Inflammatory macrophage (primary cell): ENCODE results near the gene PLAC1.

Source experiments
- DNase-seq, 2 donors: peaks; one replicate each; pipeline ENCODE4 v3.0.0-alpha.2; 2020 to 2022
- total RNA-seq, 18 experiments: gene quantifications; one replicate each; lab custom pipeline; 2026; ENCODE audit warnings: mixed read lengths in 6 of 18, inconsistent platforms in 2 of 18; lab: John Stamatoyannopoulos, UW

PLAC1 gene, protein sequence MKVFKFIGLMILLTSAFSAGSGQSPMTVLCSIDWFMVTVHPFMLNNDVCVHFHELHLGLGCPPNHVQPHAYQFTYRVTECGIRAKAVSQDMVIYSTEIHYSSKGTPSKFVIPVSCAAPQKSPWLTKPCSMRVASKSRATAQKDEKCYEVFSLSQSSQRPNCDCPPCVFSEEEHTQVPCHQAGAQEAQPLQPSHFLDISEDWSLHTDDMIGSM
- 0 to 0.07 (median 0) reads per million in 18 experiments for total RNA-seq

DNA sequence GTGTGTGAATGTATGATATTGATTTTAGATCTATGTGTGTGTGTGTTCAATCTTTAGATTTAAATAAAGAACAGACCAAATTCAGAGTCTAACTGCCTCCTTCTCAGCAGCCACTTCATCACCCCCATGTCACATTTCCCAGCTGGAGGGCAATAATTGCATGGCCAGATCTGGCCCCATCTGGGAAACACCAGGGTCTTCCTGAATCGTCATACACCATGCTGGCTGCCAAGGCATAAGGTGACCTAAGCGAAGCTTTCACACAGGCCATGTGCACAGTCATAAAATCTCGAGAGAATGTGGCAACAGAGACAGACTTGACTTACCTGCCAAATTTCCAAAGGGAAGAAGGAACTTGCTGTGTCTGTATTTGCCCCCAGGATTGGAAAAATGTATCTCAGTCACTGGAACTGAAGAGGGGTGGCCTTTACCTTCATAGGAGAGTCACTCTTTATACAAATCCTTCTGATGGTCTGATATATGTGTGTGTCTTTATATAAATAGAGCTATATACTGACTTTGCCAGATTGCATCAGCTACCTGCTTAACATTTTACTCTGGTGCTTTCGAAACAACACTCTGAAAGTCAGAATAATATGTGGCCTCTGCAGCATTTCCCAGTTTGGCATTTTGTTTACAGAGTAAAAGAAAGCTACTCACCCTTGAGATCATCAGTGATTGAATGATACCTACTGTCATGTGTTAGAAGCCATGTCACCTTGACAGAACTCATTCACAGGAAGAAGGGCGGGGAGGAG lies at the start of gene PLAC1:
TSS of gene PLAC1 (minus strand) at position 470 of the 758 bp plus-strand sequence. CDS start 91,789 bp downstream, outside the sequence.
- DNase-seq = no peak

DNA sequence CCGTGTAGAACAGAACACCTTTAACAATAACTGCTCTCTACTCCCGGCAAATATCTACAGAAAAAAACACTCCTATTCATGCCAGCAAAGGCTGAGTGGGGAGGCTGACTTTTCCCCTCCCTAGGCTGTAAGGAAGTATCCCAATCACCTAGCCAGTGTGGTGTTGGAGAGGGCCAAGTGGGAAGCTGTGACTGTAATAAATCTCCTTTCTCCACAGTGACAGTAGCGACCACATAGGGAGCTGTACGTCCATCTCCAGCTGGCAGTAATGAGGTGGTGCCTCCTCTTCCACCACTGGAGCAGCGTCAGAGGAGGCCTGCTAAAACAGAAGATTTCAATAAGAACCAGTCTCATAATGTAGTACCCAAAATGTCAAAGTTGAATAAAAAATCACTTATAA lies 47.9 kb upstream of the PLAC1 start:
- no peak for DNase-seq

DNA sequence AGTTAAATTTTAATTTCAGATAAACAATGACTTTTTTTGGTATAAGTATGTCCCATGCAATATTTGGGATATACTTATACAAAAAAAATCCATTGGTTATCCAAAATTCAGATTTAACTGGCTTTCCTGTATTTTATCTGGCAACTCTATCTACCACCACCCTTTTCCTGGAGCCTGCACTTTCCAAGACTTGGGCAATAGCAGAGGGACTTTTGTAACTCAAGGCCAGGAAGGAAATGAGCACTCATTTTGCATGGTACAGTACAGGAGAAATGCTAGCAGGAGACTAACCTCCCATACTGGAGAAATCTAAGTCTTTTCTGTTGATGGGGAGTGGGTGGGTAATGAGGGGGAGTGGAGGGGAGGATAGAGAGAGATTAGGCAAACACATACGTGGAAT lies 37.7 kb upstream of the PLAC1 start:
- DNase-seq = no peak

DNA sequence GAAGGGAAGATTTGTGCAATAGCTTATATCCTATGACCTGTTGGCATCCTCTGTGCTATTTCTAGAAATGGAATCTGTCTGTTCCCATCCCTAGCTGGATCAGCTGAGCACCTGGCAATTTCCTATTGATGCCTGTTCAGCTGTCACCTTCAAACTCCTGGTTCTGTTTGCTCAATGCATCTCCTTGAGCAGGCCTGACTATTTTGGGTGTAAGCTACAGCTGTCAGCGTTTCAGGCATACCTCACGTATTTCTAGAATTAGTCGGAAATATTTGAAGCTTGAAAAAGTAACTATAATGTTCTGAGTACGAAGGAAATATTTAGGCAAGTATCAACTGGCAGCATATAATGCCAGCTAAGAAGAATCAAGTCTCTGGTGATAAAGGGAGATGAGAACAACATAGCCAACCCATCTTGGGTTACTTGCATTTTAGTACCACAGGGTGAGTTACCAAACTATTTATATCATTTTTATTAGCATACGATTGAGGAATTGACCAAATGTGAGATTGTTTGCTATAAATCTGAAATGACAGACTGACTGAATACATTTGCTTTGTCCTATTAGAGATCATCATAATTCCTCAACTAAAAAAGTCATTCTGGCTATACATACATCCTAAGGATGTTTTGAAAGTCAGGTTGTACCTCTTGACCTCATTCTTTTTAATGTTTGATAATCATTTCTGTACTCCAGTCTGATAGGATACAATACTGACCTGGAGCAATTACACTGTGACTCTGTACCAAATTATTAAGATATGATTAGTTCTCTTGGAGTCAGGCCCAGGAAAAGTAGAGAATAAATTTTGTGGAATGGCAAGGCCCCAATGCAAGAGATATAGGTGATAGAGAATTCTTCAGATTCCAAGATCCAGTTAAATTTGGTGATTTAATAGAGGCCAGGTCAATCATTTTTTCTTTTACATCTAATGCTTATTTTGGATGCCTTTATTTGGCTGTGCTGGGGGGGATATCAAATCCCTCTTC lies 36.4 kb upstream of the PLAC1 start:
- DNase-seq = no peak

DNA sequence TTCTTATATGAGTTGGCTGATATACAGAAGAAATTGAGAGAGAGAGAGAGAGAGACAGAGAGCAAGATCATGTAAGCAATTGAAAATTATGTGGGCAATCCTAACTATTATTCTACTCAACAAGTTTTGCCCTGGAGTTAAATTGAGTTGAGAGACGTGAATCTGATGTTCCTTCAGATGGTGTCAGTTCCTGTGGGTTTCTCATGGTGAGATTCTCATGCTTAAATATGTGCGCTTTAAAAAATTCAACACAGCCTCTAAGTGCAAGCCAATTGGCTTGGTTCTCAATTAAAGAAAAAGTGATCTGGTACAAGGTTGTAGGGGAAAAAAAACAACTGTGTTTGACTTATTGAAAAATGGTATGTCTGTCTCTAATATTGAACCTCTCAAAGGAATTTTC lies 35.4 kb upstream of the PLAC1 start:
- no peak for DNase-seq

DNA sequence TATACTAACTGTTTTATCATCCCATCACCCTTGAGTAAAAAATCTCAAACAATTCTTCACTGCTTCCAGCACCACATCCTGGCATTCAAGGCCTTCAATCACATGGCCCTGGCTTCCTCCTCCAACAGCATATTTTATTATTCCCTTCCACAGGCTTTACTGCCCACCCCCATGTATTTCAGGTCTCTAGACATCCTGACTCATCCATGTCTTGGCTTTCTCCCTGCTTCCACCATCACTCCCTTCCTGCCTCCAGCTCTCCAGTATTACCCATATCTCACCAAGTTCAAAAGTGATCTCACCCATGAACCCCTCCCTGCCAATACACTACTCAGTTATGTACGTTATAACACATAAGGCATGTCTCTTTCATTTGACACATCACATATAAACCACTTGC lies 34.7 kb upstream of the PLAC1 start:
- DNase-seq = no peak

DNA sequence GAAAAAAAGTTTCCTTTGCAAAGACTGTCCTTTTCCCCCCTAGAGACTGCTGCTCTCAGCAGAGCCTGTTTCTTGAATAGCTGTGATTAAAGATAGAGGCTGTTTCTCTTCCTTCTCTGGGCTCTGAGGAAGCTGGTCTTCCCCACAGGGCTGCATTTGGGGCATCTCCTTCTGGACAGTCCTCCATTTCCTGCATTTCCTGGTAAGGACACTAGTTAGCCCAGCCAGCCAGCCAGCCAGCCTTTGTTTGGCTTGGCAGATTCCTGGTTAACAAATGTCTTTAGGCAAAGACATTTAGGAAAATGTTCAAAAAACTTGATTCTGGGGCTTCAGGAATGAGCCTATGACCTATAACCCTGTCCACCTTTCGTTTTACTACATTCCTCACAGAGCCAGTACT lies 34.0 kb upstream of the PLAC1 start:
- DNase-seq = no peak

DNA sequence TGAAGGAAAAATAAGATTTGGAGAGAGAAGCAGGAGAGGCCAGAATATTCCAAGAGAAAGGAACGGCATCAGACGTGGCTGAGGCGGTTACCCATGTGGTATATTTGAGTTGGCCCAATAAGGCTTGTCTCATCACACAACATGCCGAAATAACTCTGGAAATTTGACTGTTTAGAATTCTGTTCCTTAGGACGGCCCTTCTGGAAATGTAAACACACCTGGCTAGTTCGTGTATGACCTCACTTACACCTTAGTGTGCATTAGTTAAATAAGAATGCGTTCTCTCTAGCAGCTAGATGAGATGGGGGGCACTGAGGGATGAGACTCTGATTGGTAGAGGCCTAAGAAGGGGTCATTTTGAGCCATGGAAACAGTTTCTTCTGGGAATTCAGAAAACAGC lies 33.2 kb upstream of the PLAC1 start:
- DNase-seq = no peak

DNA sequence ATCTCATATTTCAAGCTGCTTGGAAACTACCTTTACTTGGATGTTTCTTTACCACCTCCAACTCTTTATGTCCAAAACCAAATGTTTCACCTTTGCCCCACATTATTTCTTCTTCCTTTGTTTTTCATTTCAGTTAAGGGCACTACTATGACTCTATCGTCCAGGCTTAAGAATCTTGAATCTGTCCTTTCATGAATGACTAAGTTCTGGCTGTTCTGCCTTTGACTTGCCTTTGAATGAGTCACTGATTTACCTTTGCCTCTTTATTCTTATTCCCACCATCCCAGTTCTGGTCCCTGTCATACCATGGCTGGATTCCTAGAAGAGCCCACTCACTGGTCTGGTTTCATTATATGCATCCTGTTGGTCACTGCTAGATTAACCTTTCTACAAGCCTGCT lies 30.6 kb upstream of the PLAC1 start:
- DNase-seq = no peak

DNA sequence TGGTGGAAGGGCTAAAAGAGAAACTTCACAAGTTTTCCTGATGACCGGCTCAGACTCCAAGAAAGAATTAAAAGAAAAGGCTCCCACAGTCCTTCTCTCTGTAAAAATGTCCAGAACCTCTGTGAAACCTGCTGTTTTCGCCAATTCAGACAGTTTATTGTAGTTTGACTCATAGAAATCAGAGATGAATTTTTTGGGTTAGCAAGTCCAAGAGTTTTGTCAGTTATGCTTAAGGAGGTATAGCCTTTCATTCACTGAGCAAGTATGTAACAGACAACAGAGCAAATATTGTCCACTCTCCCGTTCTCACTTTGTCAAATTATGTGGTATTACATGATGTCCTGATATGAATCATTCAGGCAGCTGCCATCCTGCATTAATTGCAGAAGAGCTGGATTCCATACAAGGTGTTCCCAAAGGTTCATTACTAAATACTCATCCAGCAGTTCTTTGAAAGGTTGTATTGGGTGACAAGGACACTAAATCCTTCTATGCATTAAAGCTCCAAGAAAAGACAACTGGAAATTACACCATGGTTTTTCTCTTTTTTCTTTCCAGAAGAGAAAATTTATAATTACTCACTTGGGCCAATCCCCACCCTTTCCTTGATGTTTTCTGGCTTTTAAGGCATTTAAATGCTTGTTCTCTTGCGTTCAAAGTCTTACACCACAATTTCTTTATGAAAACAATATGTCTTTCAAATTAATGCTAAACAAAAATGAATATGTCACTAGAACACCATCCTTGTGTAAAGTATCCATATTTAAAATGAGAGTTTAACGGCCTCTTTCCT lies 30.0 kb upstream of the PLAC1 start:
- DNase-seq = no peak

DNA sequence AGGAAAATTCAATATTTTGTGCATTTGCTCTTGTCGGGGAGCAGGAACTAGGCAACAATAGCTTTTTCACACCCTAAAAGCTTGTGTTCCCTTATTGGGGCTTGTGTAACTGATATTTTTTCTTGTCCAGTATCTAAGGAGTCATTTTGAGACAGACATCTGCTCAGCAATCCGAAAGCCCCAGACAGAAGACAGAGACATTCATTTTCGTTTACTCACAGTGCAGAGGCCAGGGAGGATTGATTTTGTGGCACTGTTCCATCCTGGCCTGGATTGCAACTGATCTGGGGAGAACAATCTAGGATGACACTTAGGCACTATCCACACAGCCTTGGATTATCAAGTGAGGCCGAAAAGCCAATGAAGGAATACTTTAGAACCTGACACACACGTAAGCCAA lies 27.4 kb upstream of the PLAC1 start:
- no peak for DNase-seq

DNA sequence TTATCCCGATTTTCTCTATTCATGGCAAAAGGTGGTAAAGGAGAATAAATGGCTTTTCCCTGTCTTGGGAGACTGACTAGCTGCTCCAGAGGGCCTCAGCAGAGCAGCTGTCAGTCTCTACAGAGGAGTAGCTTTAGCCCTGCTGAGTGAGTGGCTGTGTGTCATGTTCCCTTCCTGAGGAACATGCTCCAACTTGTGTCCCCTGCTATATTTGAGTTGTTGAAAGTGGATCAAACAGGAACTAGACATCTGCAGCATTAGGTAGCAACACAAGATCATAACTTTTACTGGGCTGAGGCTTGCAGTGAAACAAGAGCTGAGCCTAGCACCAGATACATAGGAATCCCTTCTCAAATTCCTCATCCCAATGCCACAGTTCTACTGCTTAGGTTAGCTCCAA lies 26.7 kb upstream of the PLAC1 start:
- DNase-seq = no peak

DNA sequence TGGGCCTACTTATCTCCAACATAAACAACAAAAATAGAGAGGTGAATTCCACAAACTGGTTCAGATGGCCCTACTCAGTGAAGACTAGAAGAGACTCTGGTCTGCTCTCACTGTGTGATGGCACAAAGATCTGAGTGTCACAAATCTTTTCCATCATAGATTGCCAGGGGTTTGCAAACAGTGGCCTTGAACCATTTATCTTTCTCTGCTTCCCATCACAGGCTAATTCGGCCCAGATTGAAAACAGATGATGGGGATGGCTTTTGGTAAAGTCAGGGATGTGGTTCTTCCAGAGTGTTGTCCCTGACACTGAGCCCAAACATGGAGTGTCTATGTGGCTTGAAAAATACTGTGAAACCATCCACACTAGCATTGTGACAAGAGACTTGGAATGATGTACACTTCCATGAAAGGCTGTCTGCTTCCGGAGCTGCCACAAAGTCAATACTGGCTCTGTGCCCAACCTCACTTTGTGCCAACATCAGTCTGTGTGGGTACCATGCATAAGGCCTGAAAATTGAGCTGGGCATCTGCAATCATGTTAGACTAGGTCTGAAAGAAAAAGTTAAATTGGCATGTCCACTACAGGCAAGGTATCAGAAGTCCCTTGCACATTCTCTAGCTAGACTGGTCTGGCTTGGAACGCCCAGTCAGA lies 25.2 kb upstream of the PLAC1 start:
- DNase-seq = no peak

DNA sequence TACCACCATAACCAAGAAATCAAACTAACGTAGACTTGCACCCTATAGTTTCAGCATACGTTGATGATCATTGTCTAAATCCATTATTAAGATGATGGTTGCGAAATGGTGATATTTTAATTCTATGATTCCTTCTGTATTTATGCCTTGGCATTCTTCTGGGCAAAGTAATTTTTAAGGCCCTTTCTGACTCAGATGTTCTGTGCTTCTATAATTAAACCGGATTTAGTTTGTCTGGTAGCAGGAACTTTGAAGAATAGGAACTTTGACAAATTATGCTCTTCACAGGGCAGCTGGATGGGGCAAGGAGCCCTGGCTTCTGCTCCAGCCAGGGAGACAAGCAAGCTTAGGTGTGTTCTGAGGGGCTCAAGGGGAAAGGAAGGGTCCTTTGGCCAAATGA lies 23.8 kb upstream of the PLAC1 start:
- no peak for DNase-seq

DNA sequence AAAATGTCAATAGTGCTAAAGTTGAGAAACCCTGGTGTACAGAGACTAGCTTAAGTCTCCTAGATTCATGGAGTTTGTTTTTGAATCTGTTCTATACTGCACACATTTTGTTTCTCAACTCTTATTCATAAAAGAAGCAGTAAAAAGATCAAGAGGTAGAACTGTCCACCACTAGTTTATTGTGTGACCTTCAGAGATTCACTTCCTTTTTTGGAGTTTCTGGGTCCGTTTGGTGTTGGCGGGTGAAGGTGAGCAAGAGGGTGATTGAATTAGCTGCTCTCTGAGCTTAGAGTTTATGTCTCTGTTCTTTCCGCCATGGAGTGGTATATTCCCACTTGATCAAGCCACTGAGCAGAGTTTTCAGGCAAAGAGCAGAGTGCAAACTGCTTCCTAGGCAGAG lies 21.4 kb upstream of the PLAC1 start:
- no peak for DNase-seq

DNA sequence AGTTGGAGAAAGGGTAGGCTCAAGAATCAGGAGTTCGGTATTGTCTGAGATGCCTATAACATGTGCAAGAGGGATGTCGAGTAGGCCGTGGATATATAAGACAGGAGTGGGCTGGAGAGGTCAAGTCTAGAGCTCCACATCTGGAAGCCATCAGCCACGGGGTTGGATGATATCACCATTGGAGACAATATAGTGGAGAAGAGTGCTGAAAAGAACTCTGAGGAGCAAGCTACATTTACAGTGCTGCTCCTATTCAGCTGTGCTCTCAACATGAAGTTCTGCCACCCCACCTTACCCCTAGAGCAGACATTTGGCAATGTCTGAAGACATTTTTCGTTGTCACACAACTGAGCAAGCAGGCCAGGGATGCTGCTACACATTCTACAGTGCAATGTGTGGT lies 20.9 kb upstream of the PLAC1 start:
- DNase-seq = no peak

DNA sequence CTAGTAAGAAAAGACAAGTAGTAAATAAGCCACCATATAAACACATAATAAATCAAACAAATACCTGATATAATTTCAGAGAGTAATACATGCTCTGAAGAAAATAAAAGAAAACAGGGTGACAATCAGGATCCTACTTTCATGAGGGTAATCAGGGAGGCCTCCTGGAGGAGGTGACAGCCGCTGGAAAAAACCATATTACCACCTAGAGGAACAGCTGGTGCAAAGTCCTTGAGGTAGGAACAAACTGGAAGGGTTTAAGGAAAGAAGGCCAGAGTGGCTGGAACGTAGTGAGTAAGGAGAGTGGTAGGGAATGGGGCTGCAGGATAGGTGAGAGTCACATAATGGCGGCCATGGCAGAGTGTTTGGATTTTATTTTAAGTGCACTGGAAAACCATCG lies 19.1 kb upstream of the PLAC1 start:
- no peak for DNase-seq

DNA sequence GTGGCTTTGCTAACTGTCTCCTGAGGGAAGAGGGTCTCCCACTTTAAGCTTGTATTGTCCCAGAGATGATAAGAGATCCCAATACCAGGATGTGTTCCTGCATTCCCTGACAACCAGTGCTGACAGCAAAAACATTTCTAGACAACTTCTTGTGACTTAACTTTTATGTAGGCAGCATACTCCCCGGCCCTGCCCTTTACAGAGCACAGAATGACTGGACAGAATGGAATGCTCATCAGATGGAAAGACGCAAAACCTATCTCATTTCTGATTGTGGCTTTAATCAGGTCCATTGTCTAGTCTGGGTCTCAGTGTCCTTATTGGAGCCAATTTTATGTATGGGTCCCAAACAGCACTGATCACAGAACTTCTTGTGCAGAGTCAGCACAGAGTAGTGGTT lies 18.2 kb upstream of the PLAC1 start:
- no peak for DNase-seq

DNA sequence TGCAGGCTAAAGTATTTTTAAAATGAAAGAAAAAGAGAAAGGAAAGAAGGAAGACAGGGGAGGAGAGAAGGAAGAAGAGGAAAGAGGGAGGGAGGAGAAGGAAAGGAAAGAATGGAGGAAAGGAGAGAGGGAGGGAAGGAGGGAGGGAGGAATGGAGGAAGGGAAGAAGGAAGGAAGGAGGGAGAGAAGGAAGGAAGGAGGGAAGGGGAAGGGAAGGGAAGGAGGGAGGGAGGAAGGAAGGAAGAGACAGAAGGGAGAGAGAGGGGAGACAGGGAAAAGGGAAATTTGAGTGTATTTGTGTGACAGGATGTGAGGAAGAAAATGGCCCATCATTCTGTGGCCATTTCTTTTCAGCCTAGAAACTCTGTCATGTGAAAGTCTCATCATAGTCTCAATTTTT lies 14.9 kb upstream of the PLAC1 start:
- no peak for DNase-seq

DNA sequence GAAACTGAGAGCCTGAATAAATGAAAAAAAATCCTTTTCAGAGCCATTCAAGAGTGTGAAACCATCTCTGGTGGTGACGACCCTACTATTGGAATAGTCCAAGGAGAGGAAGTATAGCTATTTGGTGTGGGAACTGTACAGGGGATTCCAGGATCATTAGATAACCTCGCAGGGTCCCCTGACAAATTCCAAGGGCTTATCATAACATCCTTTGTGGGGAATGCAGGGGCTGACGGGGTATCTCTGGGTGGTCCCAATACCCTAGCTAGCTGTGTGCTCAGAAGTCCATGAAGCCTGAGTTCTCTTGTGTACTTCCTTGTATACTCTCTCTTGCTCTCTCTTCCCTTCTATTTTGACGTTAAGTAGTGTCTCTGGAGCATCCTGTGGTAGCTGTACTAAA lies 13.8 kb upstream of the PLAC1 start:
- no peak for DNase-seq

DNA sequence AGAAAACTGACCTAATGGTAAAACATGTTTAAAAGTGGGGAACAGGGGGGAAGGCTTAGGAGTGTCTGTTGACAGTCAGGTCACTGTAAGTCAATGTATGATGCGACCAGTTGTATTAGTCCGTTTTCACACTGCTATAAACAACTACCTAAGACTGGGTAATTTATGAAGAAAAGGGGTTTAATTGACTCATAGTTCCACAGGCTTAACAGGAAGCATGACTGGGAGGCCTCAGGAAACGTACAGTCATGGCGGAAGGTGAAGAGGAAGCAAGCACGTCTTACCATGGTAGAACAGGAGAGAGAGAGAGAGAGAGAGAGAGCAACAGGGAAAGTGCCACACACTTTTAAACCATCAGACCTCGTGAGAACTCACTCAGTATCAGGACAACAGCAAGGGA lies 13.0 kb upstream of the PLAC1 start:
- DNase-seq = no peak
